Liver (tissue), 9 donors: Measurements from ENCODE around the gene PCDH1. TPM values are rescaled to one million over a fixed set of nuclear protein-coding genes. Genes with fewer than 3 reads are reported as not detected.

Experiments used
- DNase-seq: peaks from one replicate; pipeline ENCODE4 v3.0.0-alpha.2; 2017; ENCODE audit warnings: low spot score
- H3K27ac ChIP-seq, 2 donors: one replicate each; pipeline ENCODE4 v1.7.0; 2013; ENCODE audit warnings: inconsistent platforms in 2 of 2, low read length in 2 of 2, control low read depth in 1 of 2, low read depth in 1 of 2, mild to moderate bottlenecking in 1 of 2
- H3K27me3 ChIP-seq, 4 donors: one replicate each; pipeline versions ENCODE4 v1.6.1 to v1.7.0; 2013; ENCODE audit warnings: low read length in 3 of 4, inconsistent platforms in 1 of 4, mild to moderate bottlenecking in 1 of 4, moderate library complexity in 1 of 4; ENCODE audit not compliant: control insufficient read depth in 4 of 4, insufficient read depth in 4 of 4
- H3K36me3 ChIP-seq, 4 donors: one replicate each; pipeline versions ENCODE4 v1.6.1 to v1.7.0; 2013; ENCODE audit warnings: low read length in 3 of 4, mild to moderate bottlenecking in 3 of 4, low read depth in 1 of 4, moderate library complexity in 1 of 4; ENCODE audit not compliant: control insufficient read depth in 4 of 4, insufficient read depth in 3 of 4
- H3K4me1 ChIP-seq, 4 donors: one replicate each; pipeline versions ENCODE4 v1.6.1 to v1.7.0; 2013; ENCODE audit warnings: low read length in 3 of 4, mild to moderate bottlenecking in 3 of 4, moderate library complexity in 1 of 4; ENCODE audit not compliant: control insufficient read depth in 4 of 4, insufficient read depth in 4 of 4
- H3K4me3 ChIP-seq, 3 donors: one replicate each; pipeline versions ENCODE4 v1.6.1 to v1.7.0; 2013; ENCODE audit warnings: low read length in 3 of 3, control low read depth in 1 of 3, low read depth in 1 of 3, mild to moderate bottlenecking in 1 of 3
- H3K9ac ChIP-seq, 2 donors: one replicate each; pipeline ENCODE4 v1.7.0; 2013; ENCODE audit warnings: low read length in 2 of 2, mild to moderate bottlenecking in 2 of 2, moderate library complexity in 2 of 2, control low read depth in 1 of 2, low read depth in 1 of 2
- H3K9me3 ChIP-seq, 4 donors: one replicate each; pipeline versions ENCODE4 v1.6.1 to v1.7.0; 2013; ENCODE audit warnings: low read length in 3 of 4; ENCODE audit not compliant: control insufficient read depth in 4 of 4
- ATF3 ChIP-seq: IDR thresholded peaks from 2 replicates; pipeline ENCODE4 v1.6.1; 2016; ENCODE audit warnings: antibody characterized with exemption
- CTCF ChIP-seq: fragments of 150-350 bp; IDR thresholded peaks from 2 replicates; pipeline ENCODE4 v1.5.1; 2017; ENCODE audit warnings: improper control_type of control experiment, low read depth, low read length; ENCODE audit not compliant: missing input control
- EGR1 ChIP-seq, 2 donors: IDR thresholded peaks; 2 replicates each; pipeline ENCODE4 v1.6.1; 2016 to 2018; ENCODE audit warnings: antibody characterized with exemption in 2 of 2, low read depth in 2 of 2
- FOXA1 ChIP-seq: IDR thresholded peaks from 2 replicates; pipeline ENCODE4 v1.6.1; 2016; ENCODE audit warnings: antibody characterized with exemption
- FOXA2 ChIP-seq: IDR thresholded peaks from 2 replicates; pipeline ENCODE4 v1.6.1; 2016; ENCODE audit warnings: antibody characterized with exemption
- GABPA ChIP-seq, 2 donors: IDR thresholded peaks in 1 of 2; conservative IDR thresholded peaks in 1 of 2; 2 replicates each; pipeline ENCODE4 v1.6.1; 2016; ENCODE audit warnings: antibody characterized with exemption in 2 of 2, mild to moderate bottlenecking in 1 of 2, moderate library complexity in 1 of 2
- HNF4G ChIP-seq: IDR thresholded peaks from 2 replicates; pipeline ENCODE4 v1.6.1; 2016; ENCODE audit warnings: antibody characterized with exemption
- NR2F2 ChIP-seq: IDR thresholded peaks from 2 replicates; pipeline ENCODE4 v1.6.1; 2016; ENCODE audit warnings: antibody characterized with exemption
- RAD21 ChIP-seq, 2 donors: IDR thresholded peaks; 2 replicates each; pipeline ENCODE4 v1.6.1; 2016; ENCODE audit warnings: antibody characterized with exemption in 2 of 2, mild to moderate bottlenecking in 2 of 2
- RXRA ChIP-seq, 2 donors: IDR thresholded peaks; 2 replicates each; pipeline ENCODE4 v1.6.1; 2017 to 2018; ENCODE audit warnings: antibody characterized with exemption in 2 of 2, mild to moderate bottlenecking in 1 of 2
- SP1 ChIP-seq: IDR thresholded peaks from 2 replicates; pipeline ENCODE4 v1.6.1; 2018; ENCODE audit warnings: antibody characterized with exemption, mild to moderate bottlenecking
- TAF1 ChIP-seq: conservative IDR thresholded peaks from 2 replicates; pipeline ENCODE4 v1.6.1; 2016; ENCODE audit warnings: antibody characterized with exemption, mild to moderate bottlenecking
- YY1 ChIP-seq: IDR thresholded peaks from 2 replicates; pipeline ENCODE4 v1.6.1; 2016; ENCODE audit warnings: antibody characterized with exemption, mild to moderate bottlenecking
- ZBTB33 ChIP-seq: IDR thresholded peaks from 2 replicates; pipeline ENCODE4 v1.6.1; 2016; ENCODE audit warnings: antibody characterized with exemption
- WGBS: extraction: QIAGEN DNeasy Blood & Tissue Kit; methylation state at CpG from one replicate; pipeline ENCODE4 v1.1.7; 2013; 5-methylcytosine and 5-hydroxymethylcytosine counted together
- polyA plus RNA-seq, 2 donors: library from polyadenylated mRNA; stranded (reverse) in 1 of 2; unstranded in 1 of 2; fragments of 200-250 nt in 1 of 2; fragments of >200 nt in 1 of 2; fragmentation: Nextera tagmentation in 1 of 2; extraction: Ambion mirVana in 1 of 2; gene quantifications; one replicate each; pipeline versions ENCODE4 v1.2.1 to v1.2.3, GENCODE V29; 2013 to 2015
- total RNA-seq, 2 donors: library from RNA; depleted of rRNA; stranded (reverse); fragments of >200 nt; gene quantifications; one replicate each; pipeline ENCODE4 v1.2.3, GENCODE V29; 2014
- donor health status: healthy.
- donor health status: healthy.
- donor health status: healthy.
- donor health status: healthy.
- donor health status: healthy.

PCDH1 gene
- total and polyA plus RNA-seq, 4 donors = 9.3 to 52.8 (median 15.0) TPM

- DNase-seq = no peak
- TF ChIP-seq RXRA (IDR thresholded peaks at IDR 0.05) = no peak
- TF ChIP-seq CTCF = no peak
- no peak for TF ChIP-seq TAF1
- peaks cover 0 to 2% (median under 1%) of the 10 kb centered on the region in 4 donors for H3K36me3 ChIP-seq
- no peaks in the 10 kb centered on the region for H3K27me3 ChIP-seq
- peak overlapping the region; percentile 65 to 78 for H3K27ac ChIP-seq
- H3K4me3 ChIP-seq = peak overlapping the region in 2 of 3 donors; percentile 26 to 30
- 53% methylated on average over 3 of the region's 3 CpGs for WGBS
- H3K9me3 ChIP-seq = no peaks in the 10 kb centered on the region
- no peak overlapping the region for H3K9ac ChIP-seq
- peaks cover 5 to 62% (median 40%) of the 10 kb centered on the region in 4 donors for H3K4me1 ChIP-seq
Measured at GRCh38 chr5:141873933-141874261, 4.3 kb downstream of the PCDH1 start.

GRCh38 chr5:141872496-141873356 lies 5.5 kb downstream of the PCDH1 start:
- H3K9ac ChIP-seq = no peak overlapping the region
- no peak for TF ChIP-seq CTCF
- no peak for TF ChIP-seq ZBTB33
- no peak overlapping the region for H3K27ac ChIP-seq
- WGBS = 92% methylated on average over 15 of the region's 15 CpGs
- H3K36me3 ChIP-seq = peaks cover 0 to 9% (median 5%) of the 10 kb centered on the region in 4 donors
- no peaks in the 10 kb centered on the region for H3K9me3 ChIP-seq
- no peak overlapping the region for H3K4me3 ChIP-seq
- no peak for DNase-seq
- no peaks in the 10 kb centered on the region for H3K27me3 ChIP-seq
- H3K4me1 ChIP-seq = peaks cover 4 to 63% (median 44%) of the 10 kb centered on the region in 4 donors

GRCh38 chr5:141871870-141872269 lies 6.3 kb downstream of the PCDH1 start:
- no peak overlapping the region for H3K4me3 ChIP-seq
- peaks cover 0 to 9% (median 5%) of the 10 kb centered on the region in 4 donors for H3K36me3 ChIP-seq
- no peaks in the 10 kb centered on the region for H3K9me3 ChIP-seq
- peaks cover 5 to 65% (median 43%) of the 10 kb centered on the region in 4 donors for H3K4me1 ChIP-seq
- DNase-seq = peak; percentile 4
- no peak overlapping the region for H3K9ac ChIP-seq
- 82% methylated on average over 4 of the region's 4 CpGs for WGBS
- H3K27ac ChIP-seq = no peak overlapping the region
- no peaks in the 10 kb centered on the region for H3K27me3 ChIP-seq
- TF ChIP-seq GABPA (IDR thresholded peaks at IDR 0.05 in 1 of 2, conservative IDR thresholded peaks at IDR 0.05 in 1 of 2) (no peak), NR2F2 (no peak), ATF3 (no peak), SP1 (no peak), ZBTB33 (no peak), EGR1 (IDR thresholded peaks at IDR 0.05; ENCODE audit: low read depth in 2 of 2) (no peak), FOXA1 (no peak), RAD21 (IDR thresholded peaks at IDR 0.05) (no peak), YY1 (no peak), HNF4G (no peak), RXRA (IDR thresholded peaks at IDR 0.05) (no peak), FOXA2 (no peak)
